Measurements from ENCODE around the gene PIAS1. TPM values are rescaled to one million over a fixed set of nuclear protein-coding genes. Genes with fewer than 3 reads are reported as not detected.

The PIAS1 gene
- total and polyA plus RNA-seq, 2 donors from 2014 or later: 10.6 to 44.3 TPM

DNA sequence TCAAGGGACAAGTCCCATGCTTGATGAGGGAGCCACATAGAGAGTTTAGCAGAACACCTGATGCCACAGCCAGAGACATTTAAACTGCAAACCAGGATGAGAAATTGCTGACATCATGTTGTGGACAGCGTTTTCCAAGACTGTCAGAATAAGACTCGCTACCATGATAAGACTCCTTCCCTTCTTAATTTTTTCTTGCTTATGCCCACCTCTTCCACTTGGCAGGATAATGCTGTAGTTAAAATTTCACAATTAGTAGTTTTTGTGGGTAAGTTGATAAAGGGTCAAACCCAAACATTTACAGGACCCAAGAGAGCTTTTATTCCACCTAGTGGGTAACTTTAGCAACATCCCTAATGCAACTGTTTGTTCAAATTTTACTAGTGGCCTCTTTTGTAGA, 3.0 kb upstream of the PIAS1 start:
- no peaks in the 10 kb centered on the region for H3K36me3 ChIP-seq (ENCODE audit: control insufficient read depth in 2 of 3, insufficient read depth in 3 of 3, low read length in 3 of 3)
- H3K27ac ChIP-seq (ENCODE audit: low read depth in 2 of 2, low read length in 2 of 2): no peak overlapping the region
- no peak overlapping the region for H3K9ac ChIP-seq (ENCODE audit: low read length in 3 of 3)
- DNase-seq (no peak), FAIRE-seq (no peak)
- no peaks in the 10 kb centered on the region for H3K27me3 ChIP-seq (ENCODE audit: control insufficient read depth, insufficient read depth, low read length)
- no peak overlapping the region for H3K4me3 ChIP-seq (ENCODE audit: low read length in 3 of 3)
- TF ChIP-seq, protein P1, sequence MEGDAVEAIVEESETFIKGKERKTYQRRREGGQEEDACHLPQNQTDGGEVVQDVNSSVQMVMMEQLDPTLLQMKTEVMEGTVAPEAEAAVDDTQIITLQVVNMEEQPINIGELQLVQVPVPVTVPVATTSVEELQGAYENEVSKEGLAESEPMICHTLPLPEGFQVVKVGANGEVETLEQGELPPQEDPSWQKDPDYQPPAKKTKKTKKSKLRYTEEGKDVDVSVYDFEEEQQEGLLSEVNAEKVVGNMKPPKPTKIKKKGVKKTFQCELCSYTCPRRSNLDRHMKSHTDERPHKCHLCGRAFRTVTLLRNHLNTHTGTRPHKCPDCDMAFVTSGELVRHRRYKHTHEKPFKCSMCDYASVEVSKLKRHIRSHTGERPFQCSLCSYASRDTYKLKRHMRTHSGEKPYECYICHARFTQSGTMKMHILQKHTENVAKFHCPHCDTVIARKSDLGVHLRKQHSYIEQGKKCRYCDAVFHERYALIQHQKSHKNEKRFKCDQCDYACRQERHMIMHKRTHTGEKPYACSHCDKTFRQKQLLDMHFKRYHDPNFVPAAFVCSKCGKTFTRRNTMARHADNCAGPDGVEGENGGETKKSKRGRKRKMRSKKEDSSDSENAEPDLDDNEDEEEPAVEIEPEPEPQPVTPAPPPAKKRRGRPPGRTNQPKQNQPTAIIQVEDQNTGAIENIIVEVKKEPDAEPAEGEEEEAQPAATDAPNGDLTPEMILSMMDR (IDR thresholded peaks at IDR 0.05; ENCODE audit: borderline replicate concordance, extremely low read depth, insufficient read depth): no peak
- H3K4me1 ChIP-seq (ENCODE audit: control insufficient read depth in 2 of 3, insufficient read depth in 2 of 3, low read depth in 1 of 3, low read length in 3 of 3): peaks cover 0 to 3% (median 3%) of the 10 kb centered on the region in 3 donors
- intact Hi-C loops (cut with DNase I): no loop called here
- no peaks in the 10 kb centered on the region for H3K9me3 ChIP-seq (ENCODE audit: control insufficient read depth in 2 of 3, insufficient read depth in 1 of 3, low read length in 3 of 3)

DNA sequence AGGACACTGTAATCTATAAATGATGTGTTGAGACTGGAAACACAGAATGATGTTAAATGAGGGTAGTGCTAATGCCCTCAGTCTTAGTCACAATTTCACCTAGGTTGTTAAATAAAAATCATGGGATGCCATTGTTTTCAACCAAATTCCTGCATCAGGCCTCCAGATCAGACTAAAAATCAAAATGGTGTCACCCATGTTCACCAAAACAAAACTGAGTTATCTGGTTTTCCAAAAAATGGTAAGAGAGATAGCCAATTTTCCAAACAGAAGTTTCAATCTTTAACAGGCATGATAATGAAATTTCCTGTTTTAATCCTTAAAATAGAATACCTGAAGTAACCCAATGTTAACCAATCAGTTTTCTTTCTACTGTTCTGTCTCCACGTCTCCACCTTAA, 2.2 kb upstream of the PIAS1 start:
- Histone ChIP-seq H3K27ac (ENCODE audit: low read depth in 2 of 2, low read length in 2 of 2) (no peak overlapping the region), H3K4me3 (ENCODE audit: low read length in 3 of 3) (no peak overlapping the region), H3K9ac (ENCODE audit: low read length in 3 of 3) (no peak overlapping the region), H3K27me3 (ENCODE audit: control insufficient read depth, insufficient read depth, low read length) (no peaks in the 10 kb centered on the region), H3K36me3 (ENCODE audit: control insufficient read depth in 2 of 3, insufficient read depth in 3 of 3, low read length in 3 of 3) (no peaks in the 10 kb centered on the region), H3K9me3 (ENCODE audit: control insufficient read depth in 2 of 3, insufficient read depth in 1 of 3, low read length in 3 of 3) (no peaks in the 10 kb centered on the region), H3K4me1 (ENCODE audit: control insufficient read depth in 2 of 3, insufficient read depth in 2 of 3, low read depth in 1 of 3, low read length in 3 of 3) (peaks cover 0 to 8% (median 3%) of the 10 kb centered on the region in 3 donors)
- no peak for DNase-seq
- intact Hi-C loops (cut with DNase I): no loop called here
- TF ChIP-seq, protein P1 (IDR thresholded peaks at IDR 0.05; ENCODE audit: borderline replicate concordance, extremely low read depth, insufficient read depth): no peak
- FAIRE-seq: no peak

DNA sequence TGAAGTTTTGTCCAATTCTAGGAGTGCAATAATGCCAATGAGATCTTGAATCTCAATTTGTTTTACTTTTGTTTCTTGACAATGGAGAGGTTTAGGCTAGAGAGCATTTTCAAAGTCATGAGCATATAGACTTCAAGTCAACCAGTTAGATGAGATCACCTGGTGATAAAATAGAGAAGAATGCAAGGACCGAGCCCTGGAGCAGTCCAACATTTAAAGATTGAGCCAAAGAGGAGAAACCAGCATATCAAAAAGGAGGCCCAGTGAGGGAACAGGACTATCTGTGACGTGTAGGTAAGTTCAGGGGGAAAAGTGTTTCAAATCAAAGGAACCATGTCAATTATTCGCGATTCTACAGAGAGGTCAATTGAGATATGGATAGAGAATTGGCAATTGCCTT, 1.7 kb upstream of the PIAS1 start:
- no peak for DNase-seq
- H3K9ac ChIP-seq (ENCODE audit: low read length in 3 of 3): no peak overlapping the region
- no peak overlapping the region for H3K27ac ChIP-seq (ENCODE audit: low read depth in 2 of 2, low read length in 2 of 2)
- FAIRE-seq: no peak
- H3K27me3 ChIP-seq (ENCODE audit: control insufficient read depth, insufficient read depth, low read length): no peaks in the 10 kb centered on the region
- H3K9me3 ChIP-seq (ENCODE audit: control insufficient read depth in 2 of 3, insufficient read depth in 1 of 3, low read length in 3 of 3): no peaks in the 10 kb centered on the region
- no peak overlapping the region for H3K4me3 ChIP-seq (ENCODE audit: low read length in 3 of 3)
- TF ChIP-seq, protein P1 (IDR thresholded peaks at IDR 0.05; ENCODE audit: borderline replicate concordance, extremely low read depth, insufficient read depth): no peak
- H3K4me1 ChIP-seq (ENCODE audit: control insufficient read depth in 2 of 3, insufficient read depth in 2 of 3, low read depth in 1 of 3, low read length in 3 of 3): peaks cover 0 to 8% (median 3%) of the 10 kb centered on the region in 3 donors
- intact Hi-C loops (cut with DNase I): no loop called here
- no peaks in the 10 kb centered on the region for H3K36me3 ChIP-seq (ENCODE audit: control insufficient read depth in 2 of 3, insufficient read depth in 3 of 3, low read length in 3 of 3)

DNA sequence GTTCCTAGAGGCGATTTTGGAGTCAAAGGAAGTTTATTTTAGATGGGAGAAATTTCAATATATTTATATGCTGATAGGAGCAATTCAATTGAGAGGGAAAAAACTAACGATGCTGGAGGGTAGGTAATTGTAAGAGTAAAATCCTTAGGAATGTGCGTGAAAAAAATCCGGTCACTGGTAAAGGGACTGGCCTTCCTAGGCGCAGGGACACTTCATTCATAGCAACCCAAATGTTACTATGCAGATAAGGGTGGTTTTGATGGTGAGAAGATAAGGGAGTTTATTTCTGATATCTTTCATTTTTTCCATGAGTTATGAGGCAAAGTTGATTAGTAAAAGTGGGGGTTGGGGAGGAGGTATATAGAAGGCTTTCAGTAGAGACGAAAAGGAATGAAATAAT, 1.1 kb upstream of the PIAS1 start:
- FAIRE-seq (no peak), DNase-seq (no peak)
- Histone ChIP-seq H3K9me3 (ENCODE audit: control insufficient read depth in 2 of 3, insufficient read depth in 1 of 3, low read length in 3 of 3) (no peaks in the 10 kb centered on the region), H3K36me3 (ENCODE audit: control insufficient read depth in 2 of 3, insufficient read depth in 3 of 3, low read length in 3 of 3) (no peaks in the 10 kb centered on the region), H3K27ac (ENCODE audit: low read depth in 2 of 2, low read length in 2 of 2) (no peak overlapping the region), H3K4me1 (ENCODE audit: control insufficient read depth in 2 of 3, insufficient read depth in 2 of 3, low read depth in 1 of 3, low read length in 3 of 3) (peaks cover 0 to 8% (median 6%) of the 10 kb centered on the region in 3 donors), H3K4me3 (ENCODE audit: low read length in 3 of 3) (no peak overlapping the region), H3K9ac (ENCODE audit: low read length in 3 of 3) (no peak overlapping the region), H3K27me3 (ENCODE audit: control insufficient read depth, insufficient read depth, low read length) (no peaks in the 10 kb centered on the region)
- TF ChIP-seq, protein P1 (IDR thresholded peaks at IDR 0.05; ENCODE audit: borderline replicate concordance, extremely low read depth, insufficient read depth): no peak
- intact Hi-C loops (cut with DNase I): no loop called here
